Mesodermal cell (in vitro differentiated cells): ENCODE results near the gene HOMER2.
"Not testable (repeated sequence)": the region's sequence is repeated elsewhere in the genome, so short reads cannot be mapped to it uniquely, and the experiment has no call there.

Experiments
- H3K27ac ChIP-seq: 2 replicates; pipeline ENCODE4 v1.7.0; 2013; ENCODE audit warnings: mild to moderate bottlenecking, low read depth, low read length, moderate library complexity; ENCODE audit not compliant: severe bottlenecking
- H3K36me3 ChIP-seq: 2 replicates; pipeline ENCODE4 v1.7.1; 2013; ENCODE audit warnings: mild to moderate bottlenecking, low read length, moderate library complexity; ENCODE audit not compliant: control insufficient read depth, insufficient read depth
- H3K4me1 ChIP-seq: one replicate; pipeline ENCODE4 v1.7.1; 2013; ENCODE audit warnings: mild to moderate bottlenecking, low read length; ENCODE audit not compliant: insufficient read depth, control insufficient read depth, poor library complexity, severe bottlenecking
- H3K4me3 ChIP-seq: 2 replicates; pipeline ENCODE4 v1.7.0; 2013; ENCODE audit warnings: low read length, control low read depth, mild to moderate bottlenecking; ENCODE audit not compliant: insufficient read depth, poor library complexity, severe bottlenecking; ENCODE audit errors: extremely low read depth
- H3K9me3 ChIP-seq: 2 replicates; pipeline ENCODE4 v1.7.1; 2013; ENCODE audit warnings: mild to moderate bottlenecking, low read length, moderate library complexity; ENCODE audit not compliant: control insufficient read depth
- WGBS, 2 experiments: methylation state at CpG; one replicate each; pipeline ENCODE4 v1.1.5; 2013; ENCODE audit warnings: missing lambda C conversion rate in 2 of 2; ENCODE audit not compliant: insufficient coverage in 2 of 2; 5-methylcytosine and 5-hydroxymethylcytosine counted together

The HOMER2 gene

GRCh38 chr15:82831894-82832600, 120.5 kb downstream of the HOMER2 start:
- peaks cover 20% of the 10 kb centered on the region for H3K4me1 ChIP-seq
- no peaks in the 10 kb centered on the region for H3K9me3 ChIP-seq
- 93 to 94% methylated on average over 4 of the region's 5 CpGs for WGBS, 2 experiments
- peak overlapping the region; percentile 66 for H3K27ac ChIP-seq
- H3K36me3 ChIP-seq, result peaks cover 89% of the 10 kb centered on the region
- no peak overlapping the region for H3K4me3 ChIP-seq

GRCh38 chr15:82830427-82831173, 121.9 kb downstream of the HOMER2 start:
- Histone ChIP-seq H3K27ac (no peak overlapping the region), H3K9me3 (no peaks in the 10 kb centered on the region), H3K4me1 (peaks cover 20% of the 10 kb centered on the region), H3K36me3 (peaks cover 89% of the 10 kb centered on the region), H3K4me3 (no peak overlapping the region)
- WGBS, 2 experiments, result 94% methylated on average over 13 to 14 of the region's 18 CpGs

- H3K36me3 ChIP-seq, result peaks cover 85% of the 10 kb centered on the region
- no peak overlapping the region for H3K4me3 ChIP-seq
- WGBS, 2 experiments, result 95 to 97% methylated on average over 3 to 4 of the region's 4 CpGs
- H3K9me3 ChIP-seq, result no peaks in the 10 kb centered on the region
- no peak overlapping the region for H3K27ac ChIP-seq
- peaks cover 20% of the 10 kb centered on the region for H3K4me1 ChIP-seq
Measured at GRCh38 chr15:82829234-82829633, 123.3 kb downstream of the HOMER2 start.

- Histone ChIP-seq H3K27ac (no peak overlapping the region), H3K9me3 (no peaks in the 10 kb centered on the region), H3K36me3 (peaks cover 80% of the 10 kb centered on the region), H3K4me1 (peaks cover 19% of the 10 kb centered on the region), H3K4me3 (no peak overlapping the region)
- WGBS, 2 experiments, result 89 to 100% methylated on average over 1 of the region's 1 CpG
Measured at GRCh38 chr15:82828075-82828474, 124.4 kb downstream of the HOMER2 start.

GRCh38 chr15:82823049-82823448, 129.5 kb downstream of the HOMER2 start:
- Histone ChIP-seq H3K4me1 (no peaks in the 10 kb centered on the region), H3K36me3 (peaks cover 67% of the 10 kb centered on the region), H3K4me3 (no peak overlapping the region), H3K9me3 (no peaks in the 10 kb centered on the region), H3K27ac (no peak overlapping the region)
- WGBS, 2 experiments, result 100% methylated on average over 1 of the region's 5 CpGs; no CpG with 5 or more reads in 1 of the 2 experiments

GRCh38 chr15:82821851-82822250, 130.7 kb downstream of the HOMER2 start:
- H3K4me3 ChIP-seq, H3K9me3 ChIP-seq, H3K4me1 ChIP-seq, H3K27ac ChIP-seq: not testable (repeated sequence)
- H3K36me3 ChIP-seq, result peaks cover 67% of the 10 kb centered on the region

GRCh38 chr15:82821396-82821795, 131.1 kb downstream of the HOMER2 start:
- H3K9me3 ChIP-seq, H3K4me1 ChIP-seq, H3K4me3 ChIP-seq, H3K27ac ChIP-seq: not testable (repeated sequence)
- peaks cover 68% of the 10 kb centered on the region for H3K36me3 ChIP-seq
- 100% methylated on average over 1 of the region's 3 CpGs; no CpG with 5 or more reads in 1 of the 2 experiments for WGBS, 2 experiments

GRCh38 chr15:82820128-82820527, 132.4 kb downstream of the HOMER2 start:
- Histone ChIP-seq H3K27ac (no peak overlapping the region), H3K4me3 (no peak overlapping the region), H3K4me1 (no peaks in the 10 kb centered on the region), H3K9me3 (no peaks in the 10 kb centered on the region), H3K36me3 (peaks cover 68% of the 10 kb centered on the region)

- 90 to 96% methylated on average over 3 of the region's 4 CpGs for whole genome bisulfite sequencing, 2 experiments
- H3K27ac ChIP-seq, result no peak overlapping the region
- no peak overlapping the region for H3K4me3 ChIP-seq
- H3K9me3 ChIP-seq, result no peaks in the 10 kb centered on the region
- H3K36me3 ChIP-seq, result peaks cover 50% of the 10 kb centered on the region
- H3K4me1 ChIP-seq, result no peaks in the 10 kb centered on the region
Measured at GRCh38 chr15:82812994-82813393, 139.5 kb downstream of the HOMER2 start.

GRCh38 chr15:82810890-82811426, 141.6 kb downstream of the HOMER2 start:
- Histone ChIP-seq H3K9me3 (no peaks in the 10 kb centered on the region), H3K27ac (peak overlapping the region; percentile 1), H3K4me1 (no peaks in the 10 kb centered on the region), H3K4me3 (peak overlapping the region; percentile 70), H3K36me3 (peaks cover 31% of the 10 kb centered on the region)
- no CpG with 5 or more reads among the region's 6 CpGs for WGBS, 2 experiments
